AG09319 (cell line): ENCODE results near the gene HSP90AA1.

Experiments
- DNase-seq: peaks from one replicate; pipeline ENCODE4 v3.0.0-alpha.2; 2010; ENCODE audit warnings: low read depth; ENCODE audit errors: extremely low read depth
- TF ChIP-seq, protein P1 (sequence below): IDR thresholded peaks from 2 replicates; pipeline ENCODE4 v1.5.1; 2011; ENCODE audit warnings: low read depth, mild to moderate bottlenecking, inconsistent platforms, low read length, moderate library complexity

The HSP90AA1 gene

GRCh38 chr14:102042699-102043098 is 44.1 kb downstream of the HSP90AA1 start:
- no peak for DNase-seq
- TF ChIP-seq, protein P1, sequence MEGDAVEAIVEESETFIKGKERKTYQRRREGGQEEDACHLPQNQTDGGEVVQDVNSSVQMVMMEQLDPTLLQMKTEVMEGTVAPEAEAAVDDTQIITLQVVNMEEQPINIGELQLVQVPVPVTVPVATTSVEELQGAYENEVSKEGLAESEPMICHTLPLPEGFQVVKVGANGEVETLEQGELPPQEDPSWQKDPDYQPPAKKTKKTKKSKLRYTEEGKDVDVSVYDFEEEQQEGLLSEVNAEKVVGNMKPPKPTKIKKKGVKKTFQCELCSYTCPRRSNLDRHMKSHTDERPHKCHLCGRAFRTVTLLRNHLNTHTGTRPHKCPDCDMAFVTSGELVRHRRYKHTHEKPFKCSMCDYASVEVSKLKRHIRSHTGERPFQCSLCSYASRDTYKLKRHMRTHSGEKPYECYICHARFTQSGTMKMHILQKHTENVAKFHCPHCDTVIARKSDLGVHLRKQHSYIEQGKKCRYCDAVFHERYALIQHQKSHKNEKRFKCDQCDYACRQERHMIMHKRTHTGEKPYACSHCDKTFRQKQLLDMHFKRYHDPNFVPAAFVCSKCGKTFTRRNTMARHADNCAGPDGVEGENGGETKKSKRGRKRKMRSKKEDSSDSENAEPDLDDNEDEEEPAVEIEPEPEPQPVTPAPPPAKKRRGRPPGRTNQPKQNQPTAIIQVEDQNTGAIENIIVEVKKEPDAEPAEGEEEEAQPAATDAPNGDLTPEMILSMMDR = no peak

DNA sequence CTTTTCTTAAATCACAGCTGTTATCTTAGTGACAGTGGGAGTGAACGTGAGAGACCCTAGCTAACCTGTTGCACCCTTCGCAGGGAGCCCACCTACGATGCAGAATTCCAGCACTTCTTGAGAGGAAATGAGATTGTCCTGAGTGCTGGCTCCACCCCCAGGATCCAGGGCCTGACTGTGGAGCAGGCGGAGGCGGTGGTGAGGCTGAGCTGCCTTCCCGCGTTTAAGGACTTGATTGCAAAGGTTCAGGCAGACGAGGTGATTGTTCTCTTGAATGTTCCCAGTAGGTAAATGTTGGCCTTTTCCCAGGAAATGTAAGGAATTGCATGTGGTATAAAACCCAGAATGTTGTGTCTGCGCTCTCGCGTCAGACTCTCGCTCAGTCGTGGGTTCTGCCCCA is 46.7 kb downstream of the HSP90AA1 start:
- no peak for DNase-seq
- TF ChIP-seq, protein P1 = no peak

GRCh38 chr14:102039157-102039556 is 47.7 kb downstream of the HSP90AA1 start:
- no peak for DNase-seq
- TF ChIP-seq, protein P1 = no peak

DNA sequence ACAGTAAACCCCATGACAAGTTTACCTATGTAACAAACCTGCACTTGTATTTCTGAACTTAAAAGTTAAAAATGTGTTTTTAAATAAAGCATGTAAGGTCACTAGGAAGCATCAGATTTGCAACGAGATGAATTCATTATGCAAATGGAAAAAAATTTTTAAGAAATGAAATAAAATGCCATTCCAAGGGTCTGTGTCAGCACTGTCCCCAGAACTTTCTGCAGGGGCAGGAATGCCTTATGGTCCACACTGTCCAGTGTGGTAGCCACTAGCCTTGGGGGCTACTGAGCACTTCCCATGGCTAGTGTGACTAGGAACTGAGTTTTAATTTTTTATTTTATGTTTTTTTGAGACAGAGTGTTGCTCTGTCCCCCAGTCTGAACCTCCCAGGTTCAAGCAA is 49.2 kb downstream of the HSP90AA1 start:
- DNase-seq = no peak
- TF ChIP-seq, protein P1 = no peak

DNA sequence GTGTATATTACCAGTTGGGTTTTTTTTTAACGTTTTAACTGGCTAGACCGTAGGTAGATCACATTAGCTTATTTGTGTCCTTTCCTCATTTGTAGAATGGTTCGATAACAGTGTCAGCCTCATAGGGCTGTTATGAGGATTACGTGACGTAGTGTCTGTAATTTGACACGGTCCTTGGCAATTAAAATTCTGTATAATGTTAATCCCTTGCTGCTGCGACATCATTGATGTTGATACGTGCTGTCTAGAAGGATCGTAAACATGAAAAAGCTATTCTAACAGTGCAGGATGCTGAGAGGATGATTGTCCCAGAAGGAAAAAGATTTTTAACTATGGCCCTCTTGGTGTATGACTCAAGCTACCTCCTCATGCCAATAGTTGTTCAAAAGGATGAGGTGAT is 50.9 kb downstream of the HSP90AA1 start:
- no peak for DNase-seq
- TF ChIP-seq, protein P1 = no peak

DNA sequence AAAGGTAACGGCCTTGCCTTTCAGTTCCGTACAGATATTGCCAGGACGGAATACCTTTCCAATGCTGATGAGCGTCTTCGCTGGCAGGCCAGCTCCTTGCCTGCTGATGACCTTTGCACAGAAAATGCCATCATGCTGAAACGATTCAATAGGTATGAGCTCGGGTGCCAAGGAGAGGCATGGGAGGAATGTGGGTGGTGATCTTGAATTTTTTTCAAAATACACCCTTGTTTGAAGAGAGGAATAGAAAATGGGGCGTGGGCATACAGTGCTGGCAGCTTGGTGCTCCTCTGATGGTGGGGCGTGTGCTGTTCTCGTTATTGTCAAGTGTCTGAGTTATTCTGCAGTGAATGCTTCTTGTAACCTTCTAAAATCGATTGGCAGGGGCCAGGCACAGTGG is 52.5 kb downstream of the HSP90AA1 start:
- no peak for DNase-seq
- TF ChIP-seq, protein P1 = no peak

DNA sequence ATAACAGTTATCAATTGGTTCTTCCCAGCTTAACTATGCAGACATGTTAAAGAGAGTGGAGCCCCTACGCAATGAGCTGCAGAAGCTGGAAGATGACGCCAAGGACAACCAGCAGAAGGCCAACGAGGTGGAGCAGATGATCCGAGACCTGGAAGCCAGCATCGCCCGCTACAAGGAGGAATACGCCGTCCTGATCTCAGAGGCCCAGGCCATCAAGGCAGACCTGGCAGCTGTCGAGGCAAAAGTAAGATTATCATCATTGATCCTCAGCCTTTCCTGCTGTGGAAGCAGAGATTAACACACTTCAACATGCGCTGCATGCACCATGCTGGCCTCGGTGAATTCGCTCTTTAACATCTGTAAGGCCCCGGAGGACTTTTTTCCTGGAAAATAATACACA is 53.6 kb downstream of the HSP90AA1 start:
- DNase-seq = no peak
- TF ChIP-seq, protein P1 = no peak
